Measurements from ENCODE around the gene MYO9A. TPM values are rescaled to one million over a fixed set of nuclear protein-coding genes. Genes with fewer than 3 reads are reported as not detected.
A peak's percentile ranks its signal among the peaks of the same experiment; 100 is the strongest.
"Not testable (repeated sequence)": the region's sequence is repeated elsewhere in the genome, so short reads cannot be mapped to it uniquely, and the experiment has no call there.

The MYO9A gene
- polyA plus RNA-seq, 1 donor from 2014 or later: 23.1 TPM

- Mint-ChIP-seq H3K9me3 (peaks cover 0 to 5% (median 5%) of the 10 kb centered on the region in 3 donors), H3K4me1 (peaks cover 0 to 2% (median 1%) of the 10 kb centered on the region in 3 donors), H3K27me3 (peaks cover 1% of the 10 kb centered on the region), H3K36me3 (peaks cover 10% of the 10 kb centered on the region), H3K4me3 (no peak overlapping the region), H3K27ac (no peak overlapping the region)
Observed at GRCh38 chr15:72086920-72087648, 30.9 kb downstream of the MYO9A start.

- peaks cover 9% of the 10 kb centered on the region for H3K36me3 Mint-ChIP-seq
Observed at GRCh38 chr15:72086010-72086697, 31.8 kb downstream of the MYO9A start.

DNA sequence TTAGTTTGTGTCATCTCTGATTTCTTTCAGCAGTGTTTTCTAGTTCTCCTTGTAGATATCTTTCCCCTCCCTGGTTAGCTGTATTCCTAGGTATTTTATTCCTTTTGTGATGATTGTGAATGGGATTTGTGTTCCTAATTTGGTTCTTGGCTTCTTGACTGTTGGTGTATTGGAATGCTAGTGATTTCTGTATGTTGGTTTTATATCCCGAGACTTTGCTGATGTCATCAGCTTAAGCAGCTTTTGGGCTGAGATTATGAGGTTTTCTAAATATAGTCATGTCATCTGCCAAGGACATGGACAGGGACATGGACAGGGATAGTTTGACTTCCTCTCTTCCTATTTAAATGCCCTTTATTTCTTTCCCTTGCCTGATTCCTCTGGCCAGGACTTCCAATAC lies 35.8 kb downstream of the MYO9A start:
- Mint-ChIP-seq H3K27me3 (peaks cover 1% of the 10 kb centered on the region), H3K4me3 (no peak overlapping the region), H3K36me3 (peaks cover 3% of the 10 kb centered on the region), H3K9me3 (peaks cover 0 to 5% (median 5%) of the 10 kb centered on the region in 3 donors), H3K27ac (no peak overlapping the region), H3K4me1 (peaks cover 4 to 10% (median 8%) of the 10 kb centered on the region in 3 donors)

More at GRCh38 chr15:72086010-72086697, 31.8 kb downstream of the MYO9A start:
- peaks cover 1% of the 10 kb centered on the region for H3K27me3 Mint-ChIP-seq
- peaks cover 0 to 5% (median 5%) of the 10 kb centered on the region in 3 donors for H3K9me3 Mint-ChIP-seq
- H3K27ac Mint-ChIP-seq: no peak overlapping the region
- H3K4me3 Mint-ChIP-seq: no peak overlapping the region
- peaks cover 0 to 4% (median 3%) of the 10 kb centered on the region in 3 donors for H3K4me1 Mint-ChIP-seq

DNA sequence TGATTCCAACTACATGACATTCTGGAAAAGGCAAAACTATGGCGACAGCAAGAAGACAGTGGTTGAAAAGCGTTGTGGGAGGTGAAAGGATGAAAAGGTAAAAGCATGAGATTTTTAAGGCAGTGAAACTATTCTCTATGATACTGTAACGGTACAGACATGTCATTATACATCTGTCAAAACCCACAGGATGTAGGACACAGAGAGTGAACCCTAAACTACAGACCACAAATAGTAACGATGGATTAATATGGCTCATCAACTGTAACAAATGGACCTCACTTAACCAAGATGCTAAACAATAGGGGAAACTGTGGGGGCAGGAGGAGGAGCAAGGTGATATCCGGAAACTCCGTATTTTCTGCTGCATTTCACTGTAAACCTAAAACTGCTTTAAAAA lies 39.1 kb downstream of the MYO9A start:
- Mint-ChIP-seq H3K27me3 (peaks cover 1% of the 10 kb centered on the region), H3K27ac (no peak overlapping the region), H3K4me1 (peaks cover 13 to 22% (median 16%) of the 10 kb centered on the region in 3 donors), H3K36me3 (no peaks in the 10 kb centered on the region), H3K4me3 (no peak overlapping the region), H3K9me3 (peaks cover 0 to 5% (median 4%) of the 10 kb centered on the region in 3 donors)

- no peaks in the 10 kb centered on the region for H3K36me3 Mint-ChIP-seq
- no peak overlapping the region for H3K27ac Mint-ChIP-seq
- no peaks in the 10 kb centered on the region for H3K27me3 Mint-ChIP-seq
- no peak overlapping the region for H3K4me3 Mint-ChIP-seq
- H3K4me1 Mint-ChIP-seq: peaks cover 14 to 27% (median 16%) of the 10 kb centered on the region in 3 donors
- H3K9me3 Mint-ChIP-seq: peaks cover 0 to 3% (median 2%) of the 10 kb centered on the region in 3 donors
Observed at GRCh38 chr15:72077950-72078349, 40.0 kb downstream of the MYO9A start.

GRCh38 chr15:72074335-72075060 lies 43.5 kb downstream of the MYO9A start:
- Mint-ChIP-seq H3K36me3 (no peaks in the 10 kb centered on the region), H3K4me1 (peaks cover 26 to 39% (median 28%) of the 10 kb centered on the region in 3 donors), H3K27ac (peak overlapping the region in 1 of 3 donors; percentile 8), H3K4me3 (peak overlapping the region in 2 of 4 donors; percentile 0 to 18), H3K27me3 (peaks cover 5% of the 10 kb centered on the region), H3K9me3 (no peaks in the 10 kb centered on the region)

- peaks cover 20 to 30% (median 21%) of the 10 kb centered on the region in 3 donors for H3K4me1 Mint-ChIP-seq
- not testable (repeated sequence) for H3K36me3 Mint-ChIP-seq, H3K27ac Mint-ChIP-seq, H3K9me3 Mint-ChIP-seq, H3K27me3 Mint-ChIP-seq
- H3K4me3 Mint-ChIP-seq: peak overlapping the region in 3 of 4 donors; percentile 26 to 71 (median 46)
Observed at GRCh38 chr15:72071448-72071825, 46.5 kb downstream of the MYO9A start.

- peaks cover 20 to 30% (median 21%) of the 10 kb centered on the region in 3 donors for H3K4me1 Mint-ChIP-seq
- H3K36me3 Mint-ChIP-seq: peaks cover 1% of the 10 kb centered on the region
- H3K4me3 Mint-ChIP-seq: peak overlapping the region in 3 of 4 donors; percentile 34 to 71 (median 46)
- H3K27ac Mint-ChIP-seq: no peak overlapping the region
- peaks cover 5% of the 10 kb centered on the region for H3K27me3 Mint-ChIP-seq
- H3K9me3 Mint-ChIP-seq: no peaks in the 10 kb centered on the region
Observed at GRCh38 chr15:72070817-72071447, 47.0 kb downstream of the MYO9A start.

DNA sequence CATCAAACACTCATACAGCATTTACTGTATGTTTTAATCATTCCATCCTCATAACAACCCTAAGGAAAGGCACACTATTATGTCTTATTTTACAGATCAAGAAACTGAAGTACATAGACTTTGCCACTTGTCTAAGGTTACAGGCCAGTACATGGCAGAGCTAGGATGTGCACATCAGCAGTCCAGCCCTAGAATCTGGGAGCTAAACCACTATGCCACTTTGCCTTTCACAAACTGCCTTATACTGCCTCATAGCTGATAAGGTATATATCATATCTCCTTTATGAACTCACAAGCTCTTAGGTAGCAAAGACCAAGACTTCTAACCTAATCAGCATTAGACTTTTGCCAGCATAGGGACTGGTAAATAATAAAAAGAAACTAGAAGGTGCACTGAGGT lies 49.1 kb downstream of the MYO9A start:
- Mint-ChIP-seq H3K27ac (no peak overlapping the region), H3K27me3 (peaks cover 5% of the 10 kb centered on the region), H3K36me3 (peaks cover 7% of the 10 kb centered on the region), H3K4me3 (no peak overlapping the region), H3K9me3 (no peaks in the 10 kb centered on the region), H3K4me1 (peaks cover 16 to 26% (median 16%) of the 10 kb centered on the region in 3 donors)

DNA sequence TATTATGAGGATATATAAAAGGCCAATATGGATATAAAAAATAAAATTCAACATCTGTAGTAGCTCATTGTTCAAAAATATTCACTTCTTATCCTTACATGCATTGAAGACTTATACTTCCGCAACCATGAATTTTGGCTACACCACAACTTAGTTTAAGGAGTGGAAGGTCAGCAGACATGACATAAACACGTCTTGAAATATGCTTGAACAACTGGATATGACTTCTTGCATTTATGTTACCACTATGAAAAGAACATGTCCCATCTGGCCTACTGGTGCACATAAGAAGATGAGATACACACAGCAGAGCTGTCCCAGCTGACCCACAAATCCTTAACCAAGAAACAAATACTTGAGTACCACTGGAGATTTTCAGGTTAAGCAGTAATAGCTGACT lies 52.1 kb downstream of the MYO9A start:
- peaks cover 1% of the 10 kb centered on the region for H3K27me3 Mint-ChIP-seq
- H3K36me3 Mint-ChIP-seq: peaks cover 7% of the 10 kb centered on the region
- no peak overlapping the region for H3K27ac Mint-ChIP-seq
- no peak overlapping the region for H3K4me3 Mint-ChIP-seq
- H3K9me3 Mint-ChIP-seq: peaks cover 2 to 8% (median 2%) of the 10 kb centered on the region in 3 donors
- H3K4me1 Mint-ChIP-seq: peaks cover 7 to 19% (median 16%) of the 10 kb centered on the region in 3 donors

GRCh38 chr15:72063186-72063585 lies 54.8 kb downstream of the MYO9A start:
- Mint-ChIP-seq H3K4me3 (no peak overlapping the region), H3K4me1 (peaks cover 3 to 12% (median 9%) of the 10 kb centered on the region in 3 donors), H3K9me3 (peaks cover 2 to 8% (median 2%) of the 10 kb centered on the region in 3 donors), H3K27ac (no peak overlapping the region), H3K36me3 (peaks cover 8% of the 10 kb centered on the region), H3K27me3 (no peaks in the 10 kb centered on the region)

GRCh38 chr15:72062319-72062718 lies 55.6 kb downstream of the MYO9A start:
- Mint-ChIP-seq H3K27me3 (no peaks in the 10 kb centered on the region), H3K4me1 (peaks cover 3 to 15% (median 9%) of the 10 kb centered on the region in 3 donors), H3K27ac (peak overlapping the region in 2 of 3 donors; percentile 74 to 86), H3K9me3 (peaks cover 2 to 8% (median 2%) of the 10 kb centered on the region in 3 donors), H3K4me3 (no peak overlapping the region), H3K36me3 (peaks cover 8% of the 10 kb centered on the region)

DNA sequence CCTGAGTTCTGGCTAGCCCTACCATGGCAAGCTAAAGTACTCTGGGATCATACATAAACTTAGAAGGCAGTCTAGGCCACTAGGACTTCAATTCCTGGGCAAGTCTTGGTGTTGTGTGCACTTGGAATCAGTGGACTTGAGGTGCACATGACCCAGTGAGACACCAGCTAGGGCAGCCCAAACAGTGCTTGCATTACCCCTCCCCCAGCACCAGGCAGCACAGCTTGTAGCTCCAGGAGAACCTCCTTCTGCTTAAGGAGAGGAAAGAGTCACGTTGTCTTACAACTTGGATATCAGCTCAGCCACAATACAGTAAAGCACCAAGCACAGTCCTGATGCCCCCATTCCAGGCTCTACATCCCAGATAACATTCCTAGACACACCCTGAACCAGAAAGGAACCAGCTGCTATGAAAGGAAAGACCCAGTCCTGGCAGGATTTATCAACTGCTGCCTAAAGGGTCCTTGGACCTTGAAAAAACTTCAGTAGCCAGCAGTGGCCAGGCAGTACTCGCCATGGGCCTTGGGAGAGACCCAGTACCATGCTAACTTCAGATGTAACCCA lies 57.2 kb downstream of the MYO9A start:
- Mint-ChIP-seq H3K36me3 (peaks cover 6% of the 10 kb centered on the region), H3K9me3 (peaks cover 2 to 8% (median 2%) of the 10 kb centered on the region in 3 donors), H3K4me3 (no peak overlapping the region), H3K27me3 (no peaks in the 10 kb centered on the region), H3K4me1 (peaks cover 3 to 18% (median 9%) of the 10 kb centered on the region in 3 donors), H3K27ac (no peak overlapping the region)

- Mint-ChIP-seq H3K27me3 (no peaks in the 10 kb centered on the region), H3K36me3 (peaks cover 11% of the 10 kb centered on the region), H3K27ac (no peak overlapping the region), H3K4me3 (no peak overlapping the region), H3K9me3 (peaks cover 2 to 8% (median 4%) of the 10 kb centered on the region in 3 donors), H3K4me1 (peaks cover 5 to 13% (median 8%) of the 10 kb centered on the region in 3 donors)
Observed at GRCh38 chr15:72058585-72058984, 59.4 kb downstream of the MYO9A start.

Measured in IgD-negative memory B cell (primary cell).